Activated effector memory CD4-positive, alpha-beta T cell treated with Interleukin-2 at 50 U/mL for 16 hours (primary cell): Measurements from ENCODE around the gene UBAC2.

Source experiments
- DNase-seq: peaks from one replicate; pipeline ENCODE4 v3.0.0-alpha.2; 2020

UBAC2 gene

GRCh38 chr13:99421758-99422585 is 221.3 kb downstream of the UBAC2 start:
- no peak for DNase-seq

DNA sequence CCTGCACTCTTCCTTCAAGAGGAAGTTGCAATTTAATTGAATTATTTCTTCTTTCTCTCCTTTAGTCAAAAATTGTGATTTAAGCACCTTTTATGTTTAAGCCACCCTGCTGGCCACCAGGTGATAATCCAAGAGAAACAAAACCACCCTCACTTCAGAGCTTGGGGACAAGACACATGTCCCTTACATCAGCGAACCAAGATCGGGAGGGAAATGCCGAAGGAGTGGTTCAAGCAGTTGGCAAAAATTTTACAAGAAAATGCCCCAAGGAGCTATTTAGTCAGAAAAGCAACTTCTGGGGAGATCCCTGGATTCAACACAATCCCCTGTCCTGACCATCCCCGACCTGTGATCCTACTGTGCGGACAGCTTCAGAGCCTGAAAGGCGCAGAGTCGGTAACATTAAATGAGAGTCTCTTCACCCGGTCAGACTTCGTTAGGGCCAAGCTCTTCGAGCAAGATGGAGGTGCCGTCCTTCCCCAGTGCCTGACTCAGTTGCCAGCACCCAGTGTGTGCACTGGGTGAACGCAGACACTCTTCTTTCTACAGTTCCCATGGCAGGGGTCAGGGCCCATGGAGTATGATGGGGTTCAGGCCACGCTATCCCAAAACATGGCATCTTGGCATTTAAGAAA is 222.0 kb downstream of the UBAC2 start:
- DNase-seq, result no peak

- DNase-seq, result peak; percentile 35
These were observed 225.1 kb downstream of the UBAC2 start for GRCh38 chr13:99425485-99426341.

- DNase-seq, result no peak
These were observed 225.8 kb downstream of the UBAC2 start for GRCh38 chr13:99426426-99426825.

- DNase-seq, result no peak
These were observed 229.0 kb downstream of the UBAC2 start for GRCh38 chr13:99429670-99430069.

GRCh38 chr13:99431927-99432608 is 231.4 kb downstream of the UBAC2 start:
- DNase-seq, result no peak

- DNase-seq, result peak; percentile 59
These were observed 232.2 kb downstream of the UBAC2 start for GRCh38 chr13:99432609-99433542.

GRCh38 chr13:99433543-99434075 is 233.0 kb downstream of the UBAC2 start:
- no peak for DNase-seq

DNA sequence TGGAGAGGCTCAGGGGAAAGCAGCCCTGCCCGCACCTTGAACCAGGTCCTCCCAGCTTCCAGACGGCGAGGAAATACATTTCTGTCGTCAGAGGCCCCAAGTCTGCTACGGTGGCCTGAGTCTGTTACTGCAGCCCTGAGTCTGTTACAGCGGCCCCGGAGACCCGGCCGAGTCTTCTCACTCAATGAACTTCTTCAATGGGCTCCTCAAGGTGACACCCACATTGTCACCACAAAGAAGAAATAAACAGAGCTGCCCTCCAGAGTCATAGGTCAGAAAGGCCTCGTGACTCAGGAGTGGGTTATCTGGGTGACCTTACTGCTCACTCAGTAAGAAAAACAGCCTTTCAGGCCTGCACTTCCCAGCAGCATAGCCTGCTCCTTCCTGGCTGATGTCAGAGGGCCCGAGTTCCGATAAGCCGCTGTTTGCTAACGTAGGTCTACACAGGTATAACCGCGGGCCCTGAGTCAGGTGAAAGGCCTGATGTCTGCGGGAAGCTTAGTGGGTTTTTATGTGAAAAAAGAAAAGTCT is 233.7 kb downstream of the UBAC2 start:
- DNase-seq, result peak; percentile 63

DNA sequence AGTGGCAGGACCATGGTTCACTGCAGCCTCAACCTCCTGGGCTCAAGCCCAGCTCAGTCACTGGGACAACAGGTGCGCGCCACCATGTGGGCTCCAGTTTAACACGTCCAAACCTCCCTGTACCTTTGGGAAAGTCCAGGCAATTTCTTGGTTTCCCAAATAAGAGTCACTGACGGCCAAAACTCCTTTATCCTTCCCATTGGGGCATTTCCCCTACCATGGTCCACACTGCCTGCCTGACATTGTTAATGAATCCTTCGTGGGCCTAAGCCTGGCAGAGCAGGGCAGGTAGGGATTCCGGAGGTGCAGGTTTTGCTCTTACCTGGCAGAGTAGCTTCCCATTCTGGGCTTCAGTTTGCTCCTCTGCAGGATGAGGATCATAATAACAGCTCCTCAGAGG is 234.5 kb downstream of the UBAC2 start:
- no peak for DNase-seq

DNA sequence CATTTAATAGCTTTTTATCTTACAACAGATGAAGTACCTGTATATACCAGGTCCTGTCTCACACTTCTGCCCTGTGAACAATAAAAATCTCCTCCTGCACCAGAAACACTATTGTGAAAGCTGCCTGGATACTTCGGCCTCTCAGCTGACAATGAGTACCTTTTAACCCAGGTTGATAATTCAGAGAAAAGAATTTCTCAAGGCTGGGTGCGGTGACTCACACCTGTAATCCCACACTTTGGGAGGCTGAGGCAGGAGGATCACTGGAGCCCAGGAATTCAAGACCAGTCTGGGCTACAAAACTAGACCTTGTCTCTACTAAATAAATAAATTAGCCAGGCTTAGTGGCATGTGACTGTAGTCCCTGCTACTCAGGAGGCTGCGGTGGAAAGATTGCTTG is 235.3 kb downstream of the UBAC2 start:
- DNase-seq, result no peak
